B cell (primary cell): ENCODE measurements around the gene LRRC36. TPM values are rescaled to one million over a fixed set of nuclear protein-coding genes. Genes with fewer than 3 reads are reported as not detected.

Experiments used
- ATAC-seq: fragments of 200-7000 bp; cut with Tn5 transposase; one replicate; pipeline ENCODE4 v1.10.0; 2021; ENCODE audit warnings: low read depth, mild to moderate bottlenecking, moderate number of reproducible peaks, moderate library complexity
- CTCF ChIA-PET: fragments of 350-600 bp; sonication (Branson Sonifier 250); formaldehyde crosslinking; loops from one replicate; lab custom pipeline; 2021; ENCODE audit warnings: antibody characterized with exemption, inconsistent platforms; lab: Charles Lee
- POLR2A ChIA-PET: fragments of 350-600 bp; sonication (Branson Sonifier 250); formaldehyde crosslinking; loops from one replicate; lab custom pipeline; 2021; ENCODE audit warnings: antibody characterized with exemption; lab: Charles Lee
- DNase-seq: peaks from one replicate; pipeline ENCODE4 v3.0.0; 2013
- H2AFZ ChIP-seq: 2 replicates; pipeline ENCODE4 v1.6.1; 2012; ENCODE audit warnings: mild to moderate bottlenecking, low read depth, low read length; ENCODE audit not compliant: insufficient read depth, poor library complexity, severe bottlenecking
- H3K27ac ChIP-seq, 2 donors: 1 replicate in 1 of 2; 2 replicates in 1 of 2; pipeline ENCODE4 v1.5.1; 2012 to 2013; ENCODE audit warnings: low read length in 2 of 2, mild to moderate bottlenecking in 2 of 2, moderate library complexity in 1 of 2
- H3K27me3 ChIP-seq, 4 experiments: fragments of 200-600 bp in 1 of 4; sonication (generic) in 1 of 4; replicated peaks in 1 of 4; 1 replicate in 2 of 4; 2 replicates in 2 of 4; pipeline versions ENCODE4 v1.6.1 to v1.7.0; 2013 to 2016; ENCODE audit warnings: low read length in 3 of 4, mild to moderate bottlenecking in 2 of 4, mixed read lengths in 1 of 4, moderate library complexity in 1 of 4; ENCODE audit not compliant: insufficient read depth in 4 of 4, control insufficient read depth in 3 of 4; ENCODE audit errors: control extremely low read depth in 1 of 4
- H3K36me3 ChIP-seq, 2 experiments: replicated peaks in 1 of 2; 1 replicate in 1 of 2; 2 replicates in 1 of 2; pipeline versions ENCODE4 v1.6.1 to v1.7.1; 2013; ENCODE audit warnings: low read length in 1 of 2; ENCODE audit not compliant: insufficient read depth in 2 of 2, control insufficient read depth in 1 of 2; ENCODE audit errors: control extremely low read depth in 1 of 2, extremely low read depth in 1 of 2
- H3K4me1 ChIP-seq, 2 donors: fragments of 200-600 bp in 1 of 2; sonication (generic) in 1 of 2; 1 replicate in 1 of 2; 2 replicates in 1 of 2; pipeline versions ENCODE4 v1.5.1 to v1.6.1; 2013 to 2017; ENCODE audit warnings: low read length in 2 of 2; ENCODE audit not compliant: control insufficient read depth in 2 of 2, insufficient read depth in 2 of 2
- H3K4me2 ChIP-seq: replicated peaks from 2 replicates; pipeline ENCODE3; 2012; ENCODE audit warnings: mild to moderate bottlenecking, low read depth, low read length; ENCODE audit not compliant: poor library complexity, severe bottlenecking
- H3K4me3 ChIP-seq, 5 experiments: fragments of 200-600 bp in 1 of 5; sonication (generic) in 1 of 5; 1 replicate in 3 of 5; 2 replicates in 2 of 5; pipeline versions ENCODE4 v1.5.1 to v1.7.0; 2011 to 2016; ENCODE audit warnings: low read length in 4 of 5, mild to moderate bottlenecking in 4 of 5, low read depth in 2 of 5, control low read depth in 1 of 5, moderate library complexity in 1 of 5; ENCODE audit not compliant: insufficient read depth in 1 of 5; ENCODE audit errors: control extremely low read depth in 1 of 5, extremely low read depth in 1 of 5
- H3K79me2 ChIP-seq: fragments of 200-600 bp; sonication (generic); one replicate; pipeline ENCODE4 v1.6.0; 2016; ENCODE audit warnings: low read length; ENCODE audit not compliant: control insufficient read depth, insufficient read depth
- H3K9ac ChIP-seq: fragments of 200-600 bp; sonication (generic); 2 replicates; pipeline ENCODE4 v1.6.1; 2017; ENCODE audit warnings: mild to moderate bottlenecking, low read length, moderate library complexity
- H3K9me3 ChIP-seq, 3 donors: one replicate each; pipeline versions ENCODE4 v1.6.1 to v1.7.1; 2013; ENCODE audit warnings: low read length in 2 of 3; ENCODE audit not compliant: control insufficient read depth in 2 of 3, insufficient read depth in 1 of 3; ENCODE audit errors: control extremely low read depth in 1 of 3
- H4K20me1 ChIP-seq: 2 replicates; pipeline ENCODE4 v1.6.0; 2012; ENCODE audit warnings: mild to moderate bottlenecking, low read length; ENCODE audit not compliant: insufficient read depth, control insufficient read depth, poor library complexity, severe bottlenecking
- H3K27ac Mint-ChIP-seq: one replicate; pipeline ENCODE4 v1.8.0; 2021; ENCODE audit warnings: mixed read lengths
- H3K27me3 Mint-ChIP-seq: one replicate; pipeline ENCODE4 v1.8.0; 2021; ENCODE audit warnings: mixed read lengths
- H3K4me1 Mint-ChIP-seq: one replicate; pipeline ENCODE4 v1.8.0; 2021; ENCODE audit warnings: mixed read lengths
- H3K4me3 Mint-ChIP-seq: one replicate; pipeline ENCODE4 v1.8.0; 2021; ENCODE audit warnings: mixed read lengths
- H3K9me3 Mint-ChIP-seq: one replicate; pipeline ENCODE4 v1.8.0; 2022; ENCODE audit warnings: mixed read lengths; ENCODE audit not compliant: insufficient read depth
- EZH2 ChIP-seq: IDR thresholded peaks from 2 replicates; pipeline ENCODE4 v1.6.1; 2012; ENCODE audit warnings: borderline replicate concordance, low read depth, mild to moderate bottlenecking, moderate library complexity, low read length; ENCODE audit not compliant: insufficient read depth, poor library complexity, severe bottlenecking
- WGBS: methylation state at CpG from one replicate; pipeline ENCODE4 v1.1.5; 2013; ENCODE audit warnings: missing lambda C conversion rate; ENCODE audit not compliant: insufficient coverage; 5-methylcytosine and 5-hydroxymethylcytosine counted together
- intact Hi-C: fragments of 100-400 bp; cut with micrococcal nuclease; formaldehyde crosslinking; loops from one replicate; pipeline ENCODE4 v1.10.0; 2022
- polyA plus RNA-seq: library from polyadenylated mRNA; depleted of rRNA; stranded (reverse); fragments of >200 nt; gene quantifications from 2 replicates; pipeline ENCODE4 v1.2.3, GENCODE V29; 2012
- total RNA-seq, 2 donors: library from RNA; stranded (reverse); fragments of 120-200 nt in 1 of 2; gene quantifications; 1 replicate in 1 of 2; 2 replicates in 1 of 2; pipeline versions ENCODE4 v1.2.3 to v1.2.4, GENCODE V29; 2013 to 2022
- TF ChIP-seq, protein P1 (sequence below): fragments of 200-600 bp; IDR thresholded peaks from one replicate; pipeline ENCODE4 v1.8.0; 2022; ENCODE audit warnings: antibody characterized with exemption, mild to moderate bottlenecking

LRRC36 gene
- total and polyA plus RNA-seq, 2 donors (not counting 1 experiment from before 2014, with no cell fraction given) = 0.98 TPM; not detected in 1

DNA sequence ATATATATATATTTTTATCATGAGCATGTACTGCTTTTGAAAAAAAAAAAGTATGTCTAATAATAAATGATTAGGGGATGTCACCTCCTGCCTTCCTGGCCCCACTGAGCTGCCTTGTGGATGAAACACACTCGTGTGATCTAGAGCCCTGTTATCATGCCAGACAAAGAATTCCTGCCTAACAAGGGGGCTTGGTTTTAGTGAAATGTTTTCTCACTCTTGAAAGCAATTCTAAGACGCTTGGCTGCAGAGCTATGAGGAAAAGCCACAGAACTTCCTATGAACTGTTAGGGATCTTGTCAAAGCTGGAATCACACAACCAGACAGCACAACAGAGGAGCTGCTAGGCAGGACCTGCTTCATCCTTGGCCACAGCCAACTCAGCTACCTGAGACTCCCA, 85.7 kb downstream of the LRRC36 start:
- Mint-ChIP-seq H3K4me1 (peaks cover 12% of the 10 kb centered on the region), H3K27ac (no peak overlapping the region), H3K4me3 (no peak overlapping the region), H3K27me3 (peaks cover 4% of the 10 kb centered on the region), H3K9me3 (no peaks in the 10 kb centered on the region)
- no peak overlapping the region for H3K4me2 ChIP-seq
- H3K4me3 ChIP-seq = no peak overlapping the region
- ATAC-seq (no peak), DNase-seq (no peak)
- CTCF ChIA-PET = interaction anchor here (0.7 to 1.1 kb wide), 2 partner anchors 13 to 79 kb away, joined by 3 read pairs; no protein-coding TSS in a partner anchor
- peaks cover 8 to 11% of the 10 kb centered on the region in 2 donors for H3K4me1 ChIP-seq
- no peaks in the 10 kb centered on the region for H3K36me3 ChIP-seq
- no peak for TF ChIP-seq EZH2
- TF ChIP-seq, protein P1, sequence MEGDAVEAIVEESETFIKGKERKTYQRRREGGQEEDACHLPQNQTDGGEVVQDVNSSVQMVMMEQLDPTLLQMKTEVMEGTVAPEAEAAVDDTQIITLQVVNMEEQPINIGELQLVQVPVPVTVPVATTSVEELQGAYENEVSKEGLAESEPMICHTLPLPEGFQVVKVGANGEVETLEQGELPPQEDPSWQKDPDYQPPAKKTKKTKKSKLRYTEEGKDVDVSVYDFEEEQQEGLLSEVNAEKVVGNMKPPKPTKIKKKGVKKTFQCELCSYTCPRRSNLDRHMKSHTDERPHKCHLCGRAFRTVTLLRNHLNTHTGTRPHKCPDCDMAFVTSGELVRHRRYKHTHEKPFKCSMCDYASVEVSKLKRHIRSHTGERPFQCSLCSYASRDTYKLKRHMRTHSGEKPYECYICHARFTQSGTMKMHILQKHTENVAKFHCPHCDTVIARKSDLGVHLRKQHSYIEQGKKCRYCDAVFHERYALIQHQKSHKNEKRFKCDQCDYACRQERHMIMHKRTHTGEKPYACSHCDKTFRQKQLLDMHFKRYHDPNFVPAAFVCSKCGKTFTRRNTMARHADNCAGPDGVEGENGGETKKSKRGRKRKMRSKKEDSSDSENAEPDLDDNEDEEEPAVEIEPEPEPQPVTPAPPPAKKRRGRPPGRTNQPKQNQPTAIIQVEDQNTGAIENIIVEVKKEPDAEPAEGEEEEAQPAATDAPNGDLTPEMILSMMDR = no peak
- no peaks in the 10 kb centered on the region for H3K9me3 ChIP-seq
- H4K20me1 ChIP-seq = no peaks in the 10 kb centered on the region
- intact Hi-C loops = no loop called here
- no peak overlapping the region for H2AFZ ChIP-seq
- no peaks in the 10 kb centered on the region for H3K79me2 ChIP-seq
- H3K27me3 ChIP-seq = peaks cover 0 to 4% (median 2%) of the 10 kb centered on the region in 4 experiments
- WGBS = 83% methylated on average over 1 of the region's 2 CpGs
- H3K27ac ChIP-seq = no peak overlapping the region
- no peak overlapping the region for H3K9ac ChIP-seq
- POLR2A ChIA-PET = interaction anchor here (0.7 kb wide), 1 partner anchor 473 kb away, joined by 3 read pairs; no protein-coding TSS in a partner anchor

GRCh38 chr16:67413978-67414911, 87.6 kb downstream of the LRRC36 start:
- 93% methylated on average over 6 of the region's 6 CpGs for whole genome bisulfite sequencing
- no peak for TF ChIP-seq EZH2
- TF ChIP-seq, protein P1 = no peak
- ChIA-PET POLR2A (no interaction called here), CTCF (interaction anchor here (0.5 to 1.6 kb wide), 4 partner anchors 14 to 287 kb away, joined by 3 to 5 read pairs (median 4); no protein-coding TSS in a partner anchor)
- Histone ChIP-seq H3K4me2 (no peak overlapping the region), H3K9me3 (no peaks in the 10 kb centered on the region), H3K36me3 (no peaks in the 10 kb centered on the region), H3K9ac (no peak overlapping the region), H3K4me1 (peaks cover 8 to 11% of the 10 kb centered on the region in 2 donors), H2AFZ (no peak overlapping the region), H3K27ac (no peak overlapping the region), H3K79me2 (no peaks in the 10 kb centered on the region), H3K27me3 (peaks cover 0 to 11% (median 4%) of the 10 kb centered on the region in 4 experiments), H3K4me3 (no peak overlapping the region), H4K20me1 (no peaks in the 10 kb centered on the region)
- H3K27me3 Mint-ChIP-seq = peaks cover 9% of the 10 kb centered on the region
- intact Hi-C loops = no loop called here
- ATAC-seq (no peak), DNase-seq (no peak)
- no peak overlapping the region for H3K27ac Mint-ChIP-seq
- peak overlapping the region; percentile 54 for H3K4me3 Mint-ChIP-seq
- H3K9me3 Mint-ChIP-seq = no peaks in the 10 kb centered on the region
- H3K4me1 Mint-ChIP-seq = peaks cover 12% of the 10 kb centered on the region
